AG09319 (cell line): Measurements from ENCODE around the gene KLK15.

Experiments
- DNase-seq: peaks from one replicate; pipeline ENCODE4 v3.0.0-alpha.2; 2010; ENCODE audit warnings: low read depth; ENCODE audit errors: extremely low read depth
- CTCF ChIP-seq: IDR thresholded peaks from 2 replicates; pipeline ENCODE4 v1.5.1; 2011; ENCODE audit warnings: low read depth, mild to moderate bottlenecking, inconsistent platforms, low read length, moderate library complexity

The KLK15 gene

GRCh38 chr19:50794876-50795663 lies 38.3 kb downstream of the KLK15 start:
- no peak for DNase-seq
- no peak for TF ChIP-seq CTCF

DNA sequence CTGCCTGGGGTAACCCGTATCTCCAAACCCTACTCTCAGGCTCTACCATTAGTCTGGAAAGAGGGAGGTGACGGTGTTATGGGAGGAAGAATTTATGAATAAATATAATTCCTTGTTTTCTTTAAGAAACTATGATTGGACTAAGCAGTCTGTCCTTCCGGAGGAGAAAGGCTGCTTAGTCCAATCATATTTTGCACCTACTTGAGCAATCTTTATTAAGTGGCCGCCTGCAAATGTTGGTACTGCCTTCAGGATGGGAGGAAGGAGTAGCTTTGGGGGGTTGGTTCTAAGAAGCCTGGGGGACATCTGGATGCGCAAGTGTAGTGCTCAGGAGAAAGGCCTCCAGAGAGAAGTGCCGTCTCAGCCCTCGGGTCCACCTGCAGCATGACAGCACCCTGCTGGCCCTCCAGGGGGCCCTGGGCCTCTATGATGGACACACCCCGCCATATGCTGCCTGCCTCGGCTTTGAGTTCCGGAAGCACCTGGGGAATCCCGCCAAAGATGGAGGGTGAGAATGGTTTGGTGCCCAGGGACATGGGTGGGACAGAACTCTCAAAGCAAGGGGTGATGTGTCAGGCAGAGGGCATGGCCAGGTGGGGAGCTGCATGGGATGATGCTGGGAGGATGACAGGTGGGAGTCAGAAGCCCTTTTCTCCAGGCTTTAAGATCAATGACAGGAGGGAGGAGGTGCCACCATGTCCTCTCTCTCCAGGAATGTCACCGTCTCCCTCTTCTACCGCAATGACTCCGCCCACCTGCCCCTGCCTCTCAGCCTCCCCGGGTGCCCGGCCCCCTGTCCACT lies 39.1 kb downstream of the KLK15 start:
- DNase-seq, result no peak
- no peak for TF ChIP-seq CTCF

DNA sequence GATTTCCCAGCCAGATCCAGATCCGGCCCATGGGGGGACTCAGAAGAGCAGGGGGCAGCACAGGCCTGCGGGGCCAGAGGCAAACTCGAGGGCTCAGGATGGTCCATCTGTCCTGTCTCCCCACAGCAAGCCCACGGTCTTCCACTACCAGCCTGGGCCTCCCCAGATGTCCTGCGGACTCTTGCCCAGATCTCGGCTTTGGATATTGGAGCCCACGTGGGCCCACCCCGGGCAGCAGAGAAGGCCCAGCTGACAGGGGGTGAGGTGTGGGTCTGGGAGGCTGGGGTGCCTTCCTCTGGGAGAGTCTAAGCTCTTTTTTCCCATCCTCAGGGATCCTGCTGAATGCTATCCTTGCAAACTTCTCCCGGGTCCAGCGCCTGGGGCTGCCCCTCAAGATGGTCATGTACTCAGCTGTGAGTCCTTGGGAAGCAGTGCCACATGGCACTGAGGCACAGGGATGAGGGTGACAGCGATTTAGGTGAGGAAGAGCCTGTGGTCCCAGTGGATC lies 39.8 kb downstream of the KLK15 start:
- no peak for DNase-seq
- TF ChIP-seq CTCF, result no peak

DNA sequence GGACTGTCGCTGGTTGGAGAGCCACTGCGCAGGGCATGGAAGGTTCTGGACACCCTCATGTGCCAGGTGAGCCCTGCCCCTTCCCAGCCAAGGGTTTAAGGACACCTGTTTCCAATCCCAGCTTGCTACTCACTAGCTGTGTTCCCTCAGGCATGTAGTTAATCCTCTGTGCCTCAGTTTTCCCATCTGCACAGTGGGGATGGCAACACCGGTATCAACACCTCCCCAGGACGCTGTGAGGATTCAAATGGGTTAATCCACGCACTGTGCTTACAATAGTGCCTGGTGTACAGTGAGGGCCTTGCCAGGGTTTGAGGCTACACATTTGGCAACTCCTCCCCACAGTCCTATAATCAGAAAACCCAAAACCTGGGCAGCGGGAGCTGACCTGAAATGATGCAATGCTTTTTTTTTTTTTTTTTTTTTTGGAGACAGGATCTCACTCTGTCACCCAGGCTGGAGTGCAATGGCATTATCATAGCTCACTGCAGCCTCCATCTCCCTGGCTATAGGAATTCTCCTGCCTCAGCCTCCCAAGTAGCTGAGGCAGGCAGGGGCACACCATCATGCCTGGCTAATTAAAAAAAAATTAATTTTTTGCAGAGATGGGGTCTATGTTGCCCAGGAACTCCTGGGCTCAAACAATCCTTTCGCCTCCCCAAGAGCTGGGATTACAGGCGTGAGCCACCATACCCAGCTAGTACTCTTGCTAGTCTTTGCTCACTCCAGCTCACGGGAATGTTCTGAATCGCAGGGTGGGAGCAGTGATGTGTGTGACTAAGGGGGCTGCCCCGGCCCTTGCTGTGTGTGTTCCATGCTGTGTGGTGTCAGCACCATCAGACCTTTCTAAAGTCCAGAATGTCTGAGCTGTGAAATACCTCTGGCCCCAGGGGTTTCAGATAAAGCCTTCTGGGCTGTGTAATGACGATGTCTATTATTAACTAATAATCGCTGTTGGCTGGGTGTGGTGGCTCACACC lies 40.8 kb downstream of the KLK15 start:
- DNase-seq, result no peak

GRCh38 chr19:50791594-50792271 lies 41.6 kb downstream of the KLK15 start:
- DNase-seq, result no peak
- TF ChIP-seq CTCF, result no peak

More for the DNA sequence above, 40.8 kb downstream of the KLK15 start:
- no peak for TF ChIP-seq CTCF

GRCh38 chr19:50790922-50791467 lies 42.4 kb downstream of the KLK15 start:
- no peak for TF ChIP-seq CTCF
- DNase-seq, result no peak
